SK-N-SH (cell line): Measurements from ENCODE around the gene SLC25A31.

Experiments used
- CHD2 ChIP-seq: fragments of 150-350 bp; IDR thresholded peaks from 2 replicates; pipeline ENCODE4 v1.6.1; 2018; ENCODE audit warnings: low read length; ENCODE audit not compliant: partially characterized antibody
- CTCF ChIP-seq: fragments of 200-600 bp; sonication (generic); IDR thresholded peaks from 2 replicates; pipeline ENCODE4 v1.6.1; 2017; ENCODE audit warnings: antibody characterized with exemption, mild to moderate bottlenecking, moderate library complexity
- GABPA ChIP-seq: IDR thresholded peaks from 2 replicates; pipeline ENCODE4 v1.4.0; 2012; ENCODE audit warnings: low read depth, mild to moderate bottlenecking
- GATA2 ChIP-seq: sonication (generic); formaldehyde crosslinking; IDR thresholded peaks from 2 replicates; pipeline ENCODE4 v1.5.0; 2020; ENCODE audit warnings: mild to moderate bottlenecking, missing genetic modification reagents
- IRF3 ChIP-seq: fragments of 150-350 bp; IDR thresholded peaks from 2 replicates; pipeline ENCODE4 v1.6.1; 2016; ENCODE audit warnings: mild to moderate bottlenecking, low read depth, low read length
- MXI1 ChIP-seq: IDR thresholded peaks from 2 replicates; pipeline ENCODE4 v1.6.1; 2012; ENCODE audit warnings: mild to moderate bottlenecking, low read depth, low read length, improper control_type of control experiment
- NFIC ChIP-seq: IDR thresholded peaks from 2 replicates; pipeline ENCODE4 v1.4.0; 2012; ENCODE audit warnings: borderline replicate concordance
- NRF1 ChIP-seq: IDR thresholded peaks from 2 replicates; pipeline ENCODE4 v1.6.1; 2012; ENCODE audit warnings: low read depth, mild to moderate bottlenecking, low read length
- POLR2AphosphoS5 ChIP-seq: IDR thresholded peaks from 2 replicates; pipeline ENCODE4 v1.6.1; 2012; ENCODE audit warnings: low read depth, low read length
- RAD21 ChIP-seq: IDR thresholded peaks from 2 replicates; pipeline ENCODE4 v1.6.1; 2012; ENCODE audit warnings: mild to moderate bottlenecking, low read length
- RFX5 ChIP-seq: IDR thresholded peaks from 2 replicates; pipeline ENCODE4 v1.6.1; 2012; ENCODE audit warnings: mild to moderate bottlenecking, improper control_type of control experiment, low read length
- TCF12 ChIP-seq: IDR thresholded peaks from 2 replicates; pipeline ENCODE4 v1.4.0; 2012

GRCh38 chr4:127759893-127760292, 29.7 kb downstream of the SLC25A31 start:
- no peak for TF ChIP-seq CTCF
- TF ChIP-seq TCF12: no peak
- TF ChIP-seq MXI1: no peak
- TF ChIP-seq IRF3: no peak
- TF ChIP-seq GABPA: no peak
- no peak for TF ChIP-seq NRF1
- TF ChIP-seq CHD2: no peak
- no peak for TF ChIP-seq POLR2AphosphoS5
- TF ChIP-seq RAD21: no peak
- TF ChIP-seq RFX5: no peak
- TF ChIP-seq GATA2 (CRISPR knock-in tag): no peak
- TF ChIP-seq NFIC: no peak
